H1 (cell line): ENCODE data around the gene MAPRE3. TPM values are rescaled to one million over a fixed set of nuclear protein-coding genes. Genes with fewer than 3 reads are reported as not detected.

Experiments used
- RFX5 ChIP-seq: IDR thresholded peaks from 2 replicates; pipeline ENCODE4 v1.6.1; 2011; ENCODE audit warnings: low read depth, low read length, improper control_type of control experiment, borderline replicate concordance
- polyA plus RNA-seq, 7 experiments: library from polyadenylated mRNA; depleted of rRNA in 3 of 7; stranded (reverse) in 5 of 7; unstranded in 2 of 7; fragments of >200 nt in 5 of 7; fragments of 200-250 nt in 2 of 7; gene quantifications; 1 replicate in 5 of 7; 2 replicates in 1 of 7; 4 replicates in 1 of 7; pipeline versions ENCODE4 v1.2.1 to v1.2.3, GENCODE V29; 2011 to 2013; ENCODE audit warnings: missing spikeins in 2 of 7, mixed read lengths in 2 of 7
- total RNA-seq: library from RNA; stranded (reverse); fragmentation: NEBNext Ultra II Directional; extraction: Animal tissue kit (Norgen Biotek cat#: 25700); gene quantifications from 2 replicates; pipeline ENCODE4 v1.2.1, GENCODE V29; 2021
- TF ChIP-seq, protein P1 (sequence below): fragments of 300-600 bp; sonication (generic); IDR thresholded peaks from 2 replicates; pipeline ENCODE4 v1.7.1; 2012; ENCODE audit warnings: low read length, moderate library complexity, mild to moderate bottlenecking, inconsistent platforms; ENCODE audit not compliant: insufficient replicate concordance

Gene MAPRE3
- total and polyA plus RNA-seq, 2 of the 8 experiments (the other 6 are each of a cell fraction or from before 2014, with no cell fraction given), result 4.9 to 6.6 TPM

GRCh38 chr2:27000228-27000627 is 29.8 kb downstream of the MAPRE3 start (continued):
- TF ChIP-seq, protein P1, sequence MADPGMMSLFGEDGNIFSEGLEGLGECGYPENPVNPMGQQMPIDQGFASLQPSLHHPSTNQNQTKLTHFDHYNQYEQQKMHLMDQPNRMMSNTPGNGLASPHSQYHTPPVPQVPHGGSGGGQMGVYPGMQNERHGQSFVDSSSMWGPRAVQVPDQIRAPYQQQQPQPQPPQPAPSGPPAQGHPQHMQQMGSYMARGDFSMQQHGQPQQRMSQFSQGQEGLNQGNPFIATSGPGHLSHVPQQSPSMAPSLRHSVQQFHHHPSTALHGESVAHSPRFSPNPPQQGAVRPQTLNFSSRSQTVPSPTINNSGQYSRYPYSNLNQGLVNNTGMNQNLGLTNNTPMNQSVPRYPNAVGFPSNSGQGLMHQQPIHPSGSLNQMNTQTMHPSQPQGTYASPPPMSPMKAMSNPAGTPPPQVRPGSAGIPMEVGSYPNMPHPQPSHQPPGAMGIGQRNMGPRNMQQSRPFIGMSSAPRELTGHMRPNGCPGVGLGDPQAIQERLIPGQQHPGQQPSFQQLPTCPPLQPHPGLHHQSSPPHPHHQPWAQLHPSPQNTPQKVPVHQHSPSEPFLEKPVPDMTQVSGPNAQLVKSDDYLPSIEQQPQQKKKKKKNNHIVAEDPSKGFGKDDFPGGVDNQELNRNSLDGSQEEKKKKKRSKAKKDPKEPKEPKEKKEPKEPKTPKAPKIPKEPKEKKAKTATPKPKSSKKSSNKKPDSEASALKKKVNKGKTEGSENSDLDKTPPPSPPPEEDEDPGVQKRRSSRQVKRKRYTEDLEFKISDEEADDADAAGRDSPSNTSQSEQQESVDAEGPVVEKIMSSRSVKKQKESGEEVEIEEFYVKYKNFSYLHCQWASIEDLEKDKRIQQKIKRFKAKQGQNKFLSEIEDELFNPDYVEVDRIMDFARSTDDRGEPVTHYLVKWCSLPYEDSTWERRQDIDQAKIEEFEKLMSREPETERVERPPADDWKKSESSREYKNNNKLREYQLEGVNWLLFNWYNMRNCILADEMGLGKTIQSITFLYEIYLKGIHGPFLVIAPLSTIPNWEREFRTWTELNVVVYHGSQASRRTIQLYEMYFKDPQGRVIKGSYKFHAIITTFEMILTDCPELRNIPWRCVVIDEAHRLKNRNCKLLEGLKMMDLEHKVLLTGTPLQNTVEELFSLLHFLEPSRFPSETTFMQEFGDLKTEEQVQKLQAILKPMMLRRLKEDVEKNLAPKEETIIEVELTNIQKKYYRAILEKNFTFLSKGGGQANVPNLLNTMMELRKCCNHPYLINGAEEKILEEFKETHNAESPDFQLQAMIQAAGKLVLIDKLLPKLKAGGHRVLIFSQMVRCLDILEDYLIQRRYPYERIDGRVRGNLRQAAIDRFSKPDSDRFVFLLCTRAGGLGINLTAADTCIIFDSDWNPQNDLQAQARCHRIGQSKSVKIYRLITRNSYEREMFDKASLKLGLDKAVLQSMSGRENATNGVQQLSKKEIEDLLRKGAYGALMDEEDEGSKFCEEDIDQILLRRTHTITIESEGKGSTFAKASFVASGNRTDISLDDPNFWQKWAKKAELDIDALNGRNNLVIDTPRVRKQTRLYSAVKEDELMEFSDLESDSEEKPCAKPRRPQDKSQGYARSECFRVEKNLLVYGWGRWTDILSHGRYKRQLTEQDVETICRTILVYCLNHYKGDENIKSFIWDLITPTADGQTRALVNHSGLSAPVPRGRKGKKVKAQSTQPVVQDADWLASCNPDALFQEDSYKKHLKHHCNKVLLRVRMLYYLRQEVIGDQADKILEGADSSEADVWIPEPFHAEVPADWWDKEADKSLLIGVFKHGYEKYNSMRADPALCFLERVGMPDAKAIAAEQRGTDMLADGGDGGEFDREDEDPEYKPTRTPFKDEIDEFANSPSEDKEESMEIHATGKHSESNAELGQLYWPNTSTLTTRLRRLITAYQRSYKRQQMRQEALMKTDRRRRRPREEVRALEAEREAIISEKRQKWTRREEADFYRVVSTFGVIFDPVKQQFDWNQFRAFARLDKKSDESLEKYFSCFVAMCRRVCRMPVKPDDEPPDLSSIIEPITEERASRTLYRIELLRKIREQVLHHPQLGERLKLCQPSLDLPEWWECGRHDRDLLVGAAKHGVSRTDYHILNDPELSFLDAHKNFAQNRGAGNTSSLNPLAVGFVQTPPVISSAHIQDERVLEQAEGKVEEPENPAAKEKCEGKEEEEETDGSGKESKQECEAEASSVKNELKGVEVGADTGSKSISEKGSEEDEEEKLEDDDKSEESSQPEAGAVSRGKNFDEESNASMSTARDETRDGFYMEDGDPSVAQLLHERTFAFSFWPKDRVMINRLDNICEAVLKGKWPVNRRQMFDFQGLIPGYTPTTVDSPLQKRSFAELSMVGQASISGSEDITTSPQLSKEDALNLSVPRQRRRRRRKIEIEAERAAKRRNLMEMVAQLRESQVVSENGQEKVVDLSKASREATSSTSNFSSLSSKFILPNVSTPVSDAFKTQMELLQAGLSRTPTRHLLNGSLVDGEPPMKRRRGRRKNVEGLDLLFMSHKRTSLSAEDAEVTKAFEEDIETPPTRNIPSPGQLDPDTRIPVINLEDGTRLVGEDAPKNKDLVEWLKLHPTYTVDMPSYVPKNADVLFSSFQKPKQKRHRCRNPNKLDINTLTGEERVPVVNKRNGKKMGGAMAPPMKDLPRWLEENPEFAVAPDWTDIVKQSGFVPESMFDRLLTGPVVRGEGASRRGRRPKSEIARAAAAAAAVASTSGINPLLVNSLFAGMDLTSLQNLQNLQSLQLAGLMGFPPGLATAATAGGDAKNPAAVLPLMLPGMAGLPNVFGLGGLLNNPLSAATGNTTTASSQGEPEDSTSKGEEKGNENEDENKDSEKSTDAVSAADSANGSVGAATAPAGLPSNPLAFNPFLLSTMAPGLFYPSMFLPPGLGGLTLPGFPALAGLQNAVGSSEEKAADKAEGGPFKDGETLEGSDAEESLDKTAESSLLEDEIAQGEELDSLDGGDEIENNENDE, result no peak
- no peak for TF ChIP-seq RFX5
